Activated CD4-positive, alpha-beta T cell treated with anti-CD3 and anti-CD28 coated beads, Interleukin-2, amount 50 U/mL, for 16 hours (primary cell): Measurements from ENCODE around the gene CEACAM19.
"Not testable (repeated sequence)": the region's sequence is repeated elsewhere in the genome, so short reads cannot be mapped to it uniquely, and the experiment has no call there.

Experiments
- DNase-seq: peaks from one replicate; pipeline ENCODE4 v3.0.0-alpha.2; 2020

CEACAM19 gene

GRCh38 chr19:44671400-44671799 is at the start of gene CEACAM19:
Gene CEACAM19 (plus strand): TSS chr19:44671482. CDS start chr19:44671932, 450 bp downstream.
- DNase-seq = no peak

- no peak for DNase-seq
Measured at GRCh38 chr19:44623080-44623479, 48.2 kb upstream of the CEACAM19 start.

GRCh38 chr19:44623626-44624025 is 47.7 kb upstream of the CEACAM19 start:
- DNase-seq = no peak

- DNase-seq = no peak
Measured at GRCh38 chr19:44624840-44625354, 46.4 kb upstream of the CEACAM19 start.

GRCh38 chr19:44625637-44626036 is 45.6 kb upstream of the CEACAM19 start:
- DNase-seq = not testable (repeated sequence)

- no peak for DNase-seq
Measured at GRCh38 chr19:44626048-44626624, 45.1 kb upstream of the CEACAM19 start.

GRCh38 chr19:44627631-44628030 is 43.7 kb upstream of the CEACAM19 start:
- no peak for DNase-seq

- DNase-seq = no peak
Measured at GRCh38 chr19:44628793-44629192, 42.5 kb upstream of the CEACAM19 start.

GRCh38 chr19:44631611-44632010 is 39.7 kb upstream of the CEACAM19 start:
- not testable (repeated sequence) for DNase-seq

GRCh38 chr19:44634058-44634457 is 37.2 kb upstream of the CEACAM19 start:
- DNase-seq = not testable (repeated sequence)

- no peak for DNase-seq
Measured at GRCh38 chr19:44634785-44635184, 36.5 kb upstream of the CEACAM19 start.

GRCh38 chr19:44635581-44636438 is 35.5 kb upstream of the CEACAM19 start:
- no peak for DNase-seq

GRCh38 chr19:44636439-44637389 is 34.6 kb upstream of the CEACAM19 start:
- no peak for DNase-seq

- no peak for DNase-seq
Measured at GRCh38 chr19:44637390-44637764, 33.9 kb upstream of the CEACAM19 start.

GRCh38 chr19:44640518-44640917 is 30.8 kb upstream of the CEACAM19 start:
- DNase-seq = no peak

GRCh38 chr19:44641501-44642265 is 29.6 kb upstream of the CEACAM19 start:
- DNase-seq = no peak

GRCh38 chr19:44642377-44642776 is 28.9 kb upstream of the CEACAM19 start:
- DNase-seq = no peak

- DNase-seq = peak; percentile 44
Measured at GRCh38 chr19:44643605-44644401, 27.5 kb upstream of the CEACAM19 start, which contains the start of gene PVR. Gene PVR (plus strand): TSS chr19:44643910. CDS start chr19:44644097, 187 bp downstream.

GRCh38 chr19:44644402-44645016 is 26.8 kb upstream of the CEACAM19 start:
- DNase-seq = no peak

- DNase-seq = no peak
Measured at GRCh38 chr19:44645407-44646048, 25.8 kb upstream of the CEACAM19 start.
